Tibial nerve (tissue), 4 donors: ENCODE data around the gene SH2D3A. TPM values are rescaled to one million over a fixed set of nuclear protein-coding genes. Genes with fewer than 3 reads are reported as not detected.
"Not testable (repeated sequence)": the region's sequence is repeated elsewhere in the genome, so short reads cannot be mapped to it uniquely, and the experiment has no call there.

Experiments used
- DNase-seq, 2 donors: peaks; one replicate each; pipeline ENCODE4 v3.0.0-alpha.2; 2019; ENCODE audit warnings: low spot score in 2 of 2
- H3K27ac ChIP-seq, 4 donors: fragments of 200-600 bp; sonication (generic) in 3 of 4; one replicate each; pipeline ENCODE4 v1.5.1; 2017 to 2019; ENCODE audit warnings: mild to moderate bottlenecking in 1 of 4
- H3K27me3 ChIP-seq, 2 donors: fragments of 200-600 bp; sonication (generic) in 1 of 2; one replicate each; pipeline versions ENCODE4 v1.5.1 to v1.6.0; 2017 to 2019
- H3K36me3 ChIP-seq, 3 donors: fragments of 200-600 bp; sonication (generic); one replicate each; pipeline ENCODE4 v1.5.1; 2018 to 2019
- H3K4me1 ChIP-seq, 4 donors: fragments of 200-600 bp; sonication (generic) in 3 of 4; one replicate each; pipeline ENCODE4 v1.5.1; 2017 to 2019
- H3K4me3 ChIP-seq, 4 donors: fragments of 200-600 bp; sonication (generic) in 3 of 4; one replicate each; pipeline ENCODE4 v1.5.1; 2017 to 2019; ENCODE audit warnings: mild to moderate bottlenecking in 1 of 4, moderate library complexity in 1 of 4
- H3K9me3 ChIP-seq, 4 donors: fragments of 200-600 bp; sonication (generic) in 3 of 4; one replicate each; pipeline ENCODE4 v1.5.1; 2017 to 2019
- EP300 ChIP-seq, 2 donors: sonication (generic); formaldehyde crosslinking; IDR thresholded peaks; one replicate each; pipeline ENCODE4 v1.6.1; 2017; ENCODE audit warnings: antibody characterized with exemption in 2 of 2, mild to moderate bottlenecking in 1 of 2
- POLR2A ChIP-seq, 2 donors: fragments of 450-650 bp; IDR thresholded peaks; one replicate each; pipeline ENCODE4 v1.6.1; 2017; ENCODE audit warnings: antibody characterized with exemption in 2 of 2, mild to moderate bottlenecking in 2 of 2, moderate library complexity in 2 of 2
- WGBS, 2 donors: methylation state at CpG; one replicate each; pipeline ENCODE4 v1.1.5; 2018; 5-methylcytosine and 5-hydroxymethylcytosine counted together
- total RNA-seq, 4 donors: library from RNA; depleted of rRNA; stranded (reverse); fragments of >200 nt; gene quantifications; one replicate each; pipeline ENCODE4 v1.1.0, GENCODE V29; 2016
- TF ChIP-seq, protein P1 (sequence below), 5 experiments: fragments of 200-600 bp in 3 of 5; fragments of 450-650 bp in 2 of 5; sonication (generic) in 3 of 5; IDR thresholded peaks; one replicate each; pipeline ENCODE4 v1.5.1; 2016 to 2019; ENCODE audit warnings: antibody characterized with exemption in 5 of 5, mild to moderate bottlenecking in 3 of 5, moderate library complexity in 2 of 5

Gene SH2D3A
- total RNA-seq, 4 donors from 2014 or later = 0.39 to 4.2 (median 0.44) TPM; not detected in 1

DNA sequence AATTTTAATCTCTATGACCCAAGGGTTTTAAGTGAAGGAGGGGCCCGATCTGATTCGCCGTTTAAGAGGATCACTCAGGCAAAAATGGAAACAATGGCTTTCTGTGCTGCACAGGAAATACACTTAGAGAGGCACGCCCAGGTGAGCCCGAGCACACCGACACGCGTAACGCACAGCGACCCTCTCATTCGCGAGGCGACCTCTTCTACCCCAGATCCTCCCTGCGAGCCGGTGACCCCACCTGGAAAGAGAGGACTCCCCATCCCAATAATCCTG lies 216 bp downstream of the SH2D3A start:
- H3K27ac ChIP-seq = peak overlapping the region in 1 of 4 donors; percentile 73
- peaks cover 0 to 2% (median 0%) of the 10 kb centered on the region in 4 donors for H3K9me3 ChIP-seq
- H3K4me3 ChIP-seq = peak overlapping the region in 2 of 4 donors; percentile 39 to 43
- WGBS, 2 donors = 0 to 3% methylated on average over 15 of the region's 15 CpGs
- H3K4me1 ChIP-seq = peaks cover 0 to 12% (median 3%) of the 10 kb centered on the region in 4 donors
- no peak for DNase-seq
- TF ChIP-seq EP300 (IDR thresholded peaks at IDR 0.05) = no peak
- TF ChIP-seq POLR2A (IDR thresholded peaks at IDR 0.05) = no peak
- TF ChIP-seq, protein P1, sequence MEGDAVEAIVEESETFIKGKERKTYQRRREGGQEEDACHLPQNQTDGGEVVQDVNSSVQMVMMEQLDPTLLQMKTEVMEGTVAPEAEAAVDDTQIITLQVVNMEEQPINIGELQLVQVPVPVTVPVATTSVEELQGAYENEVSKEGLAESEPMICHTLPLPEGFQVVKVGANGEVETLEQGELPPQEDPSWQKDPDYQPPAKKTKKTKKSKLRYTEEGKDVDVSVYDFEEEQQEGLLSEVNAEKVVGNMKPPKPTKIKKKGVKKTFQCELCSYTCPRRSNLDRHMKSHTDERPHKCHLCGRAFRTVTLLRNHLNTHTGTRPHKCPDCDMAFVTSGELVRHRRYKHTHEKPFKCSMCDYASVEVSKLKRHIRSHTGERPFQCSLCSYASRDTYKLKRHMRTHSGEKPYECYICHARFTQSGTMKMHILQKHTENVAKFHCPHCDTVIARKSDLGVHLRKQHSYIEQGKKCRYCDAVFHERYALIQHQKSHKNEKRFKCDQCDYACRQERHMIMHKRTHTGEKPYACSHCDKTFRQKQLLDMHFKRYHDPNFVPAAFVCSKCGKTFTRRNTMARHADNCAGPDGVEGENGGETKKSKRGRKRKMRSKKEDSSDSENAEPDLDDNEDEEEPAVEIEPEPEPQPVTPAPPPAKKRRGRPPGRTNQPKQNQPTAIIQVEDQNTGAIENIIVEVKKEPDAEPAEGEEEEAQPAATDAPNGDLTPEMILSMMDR (IDR thresholded peaks at IDR 0.05) = no peak
- peaks cover 0 to 50% of the 10 kb centered on the region in 2 donors for H3K27me3 ChIP-seq
- H3K36me3 ChIP-seq = no peaks in the 10 kb centered on the region

DNA sequence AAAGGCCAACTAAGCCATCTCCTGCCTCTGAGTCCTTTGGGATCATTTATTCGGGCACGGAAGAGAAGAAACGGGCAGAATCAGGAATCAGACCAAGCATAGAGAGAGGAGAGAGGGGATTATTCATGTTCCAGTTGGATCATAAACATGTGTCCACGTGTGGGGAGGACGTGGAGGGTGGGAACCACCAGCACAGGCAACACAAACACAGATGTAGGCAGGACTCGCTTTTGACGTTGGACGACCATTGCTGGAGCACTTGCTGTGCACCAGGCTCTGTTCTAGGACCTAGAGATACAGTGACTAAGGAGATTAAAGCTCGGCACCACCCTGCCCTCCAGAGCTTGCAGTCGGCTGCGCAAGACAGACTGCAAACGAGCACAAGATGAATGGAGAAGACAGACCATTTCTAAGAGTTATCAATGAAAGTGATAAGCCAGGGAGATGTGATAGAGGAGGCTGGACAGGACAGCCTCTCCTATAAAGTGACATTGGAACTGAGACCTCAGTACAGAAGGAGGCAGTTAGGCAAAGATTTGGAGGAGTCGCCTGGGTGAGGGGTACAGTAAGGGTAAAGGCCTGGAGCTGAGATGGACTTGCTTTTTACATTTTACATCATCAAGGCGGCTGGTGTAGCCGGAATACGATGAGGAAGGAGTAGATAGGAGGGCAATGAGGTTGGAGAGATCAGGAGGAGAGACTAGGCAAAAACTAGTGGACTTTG lies 716 bp downstream of the SH2D3A start:
- H3K27ac ChIP-seq = peak overlapping the region in 1 of 4 donors; percentile 73
- H3K4me3 ChIP-seq = peak overlapping the region in 2 of 4 donors; percentile 39 to 43
- peaks cover 0 to 12% (median 3%) of the 10 kb centered on the region in 4 donors for H3K4me1 ChIP-seq
- no peak for DNase-seq
- 28% methylated on average over 16 of the region's 16 CpGs for WGBS, 2 donors
- H3K36me3 ChIP-seq = no peaks in the 10 kb centered on the region
- peaks cover 0 to 46% of the 10 kb centered on the region in 2 donors for H3K27me3 ChIP-seq
- TF ChIP-seq EP300 (IDR thresholded peaks at IDR 0.05) (no peak), POLR2A (IDR thresholded peaks at IDR 0.05) (no peak)
- TF ChIP-seq, protein P1 (IDR thresholded peaks at IDR 0.05) = no peak
- H3K9me3 ChIP-seq = peaks cover 0 to under 1% (median 0%) of the 10 kb centered on the region in 4 donors

DNA sequence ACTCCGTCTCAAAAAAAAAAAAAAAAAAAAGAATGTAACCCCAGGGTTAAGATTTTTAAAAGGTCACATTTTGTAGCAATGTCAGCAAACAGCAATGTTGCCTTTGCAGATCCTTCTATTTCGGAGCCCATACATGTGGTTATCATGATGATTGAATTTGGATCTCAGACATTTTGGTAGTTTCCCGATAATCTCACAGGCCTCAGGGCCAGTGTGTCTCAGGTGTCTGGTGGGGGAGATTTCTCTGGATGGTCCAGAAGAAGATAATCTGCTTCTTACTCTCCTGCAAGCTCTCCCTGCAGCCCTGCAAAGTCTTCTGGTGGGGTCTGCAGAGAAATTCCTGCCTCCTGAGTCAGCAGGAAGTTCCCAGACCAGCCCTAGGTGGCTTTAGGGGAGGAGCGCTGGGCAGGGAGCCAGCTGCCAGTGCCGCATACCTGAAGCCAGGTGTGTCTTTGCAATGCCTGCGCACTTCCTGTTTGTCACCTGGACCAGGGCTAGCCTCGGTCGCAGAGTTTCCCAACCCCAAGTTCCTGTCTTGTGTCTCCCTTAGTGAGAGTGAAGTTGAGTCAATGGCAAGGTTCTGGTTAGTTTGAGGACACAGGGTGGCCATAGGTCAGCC lies 1.4 kb downstream of the SH2D3A start:
- DNase-seq = no peak
- Histone ChIP-seq H3K9me3 (peaks cover 0 to 6% (median 0%) of the 10 kb centered on the region in 4 donors), H3K4me1 (peaks cover 0 to 12% (median 3%) of the 10 kb centered on the region in 4 donors), H3K4me3 (no peak overlapping the region), H3K36me3 (no peaks in the 10 kb centered on the region), H3K27ac (peak overlapping the region in 1 of 4 donors; percentile 73), H3K27me3 (peaks cover 0 to 46% of the 10 kb centered on the region in 2 donors)
- WGBS, 2 donors = 31 to 35% methylated on average over 6 to 8 of the region's 8 CpGs
- TF ChIP-seq EP300 (IDR thresholded peaks at IDR 0.05) = no peak
- TF ChIP-seq POLR2A (IDR thresholded peaks at IDR 0.05) = no peak
- TF ChIP-seq, protein P1 (IDR thresholded peaks at IDR 0.05) = no peak

DNA sequence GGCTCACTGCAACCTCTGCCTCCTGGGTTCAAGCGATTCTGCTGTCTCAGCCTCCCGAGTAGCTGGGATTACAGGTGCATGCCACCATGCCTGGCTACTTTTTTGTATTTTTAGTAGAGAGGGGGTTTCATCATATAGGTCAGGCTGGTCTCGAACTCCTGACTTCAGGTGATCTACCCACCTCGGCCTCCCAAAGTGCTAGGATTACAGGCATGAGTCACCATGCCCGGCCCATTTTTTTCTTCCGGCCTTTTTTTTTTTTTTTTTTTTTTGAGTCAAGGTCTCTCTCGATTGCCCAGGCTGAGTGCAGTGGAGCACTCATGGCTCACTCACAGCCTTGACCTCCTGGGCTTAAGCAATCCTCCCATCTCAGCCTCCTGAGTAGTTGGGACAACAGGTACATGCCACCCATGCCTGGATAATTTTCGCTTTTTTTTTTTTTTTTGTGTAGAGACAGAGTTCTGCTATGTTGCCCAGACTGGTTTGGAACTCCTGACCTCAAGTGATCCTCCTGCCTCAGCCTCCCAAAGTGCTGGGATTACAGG lies 4.9 kb downstream of the SH2D3A start:
- H3K9me3 ChIP-seq, DNase-seq, H3K4me3 ChIP-seq, H3K36me3 ChIP-seq, H3K4me1 ChIP-seq, H3K27ac ChIP-seq: not testable (repeated sequence)
- H3K27me3 ChIP-seq = peaks cover 0 to 26% of the 10 kb centered on the region in 2 donors
- 79 to 86% methylated on average over 8 of the region's 8 CpGs for WGBS, 2 donors

DNA sequence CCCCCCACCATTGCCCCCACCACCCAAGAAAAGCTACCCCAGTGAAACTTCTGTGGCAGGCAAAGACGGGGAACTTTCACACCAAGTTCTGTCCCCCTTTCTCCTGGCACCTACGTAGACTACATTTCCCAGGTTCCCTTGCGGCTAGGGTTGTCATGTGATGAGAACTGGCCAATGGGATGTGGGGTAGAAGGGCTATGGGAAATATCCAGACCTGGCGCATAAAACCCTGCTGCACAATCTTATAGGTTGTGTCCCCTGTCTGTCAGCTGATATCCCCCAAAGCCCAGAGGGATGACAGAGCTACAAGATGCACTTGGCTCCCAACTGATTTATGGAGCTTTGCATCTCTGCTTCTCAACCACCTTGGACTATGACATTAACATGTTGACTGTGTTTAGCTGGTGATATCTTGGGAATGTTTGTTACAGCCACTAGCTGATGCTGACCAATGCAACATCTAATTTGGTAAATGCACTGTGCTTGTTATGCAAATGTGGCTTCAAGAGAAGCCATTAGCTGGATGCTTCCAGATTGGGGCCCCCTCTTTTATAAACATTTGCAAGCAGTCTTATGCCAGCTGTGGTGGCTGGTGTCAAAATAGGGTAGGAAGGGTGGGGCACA lies 6.1 kb downstream of the SH2D3A start:
- DNase-seq = no peak
- WGBS, 2 donors = 67 to 86% methylated on average over 4 of the region's 4 CpGs
- Histone ChIP-seq H3K4me1 (peaks cover 0 to 5% (median 0%) of the 10 kb centered on the region in 4 donors), H3K27me3 (peaks cover 0 to 14% of the 10 kb centered on the region in 2 donors), H3K4me3 (no peak overlapping the region), H3K36me3 (no peaks in the 10 kb centered on the region), H3K27ac (no peak overlapping the region), H3K9me3 (peaks cover 0 to 6% (median 0%) of the 10 kb centered on the region in 4 donors)
- TF ChIP-seq, protein P1 (IDR thresholded peaks at IDR 0.05) = no peak
